ENCODE results near the gene HTR1E. TPM values are rescaled to one million over a fixed set of nuclear protein-coding genes. Genes with fewer than 3 reads are reported as not detected.
"Not testable (repeated sequence)": the region's sequence is repeated elsewhere in the genome, so short reads cannot be mapped to it uniquely, and the experiment has no call there.

Gene HTR1E
- total and polyA plus RNA-seq, 4 experiments from 2014 or later: not detected

- POLR2A ChIA-PET (ENCODE audit: partially characterized antibody): no interaction called here
- Mint-ChIP-seq H3K27me3 (peaks cover 0 to 5% of the 10 kb centered on the region in 2 donors), H3K4me3 (no peak overlapping the region), H3K4me1 (no peaks in the 10 kb centered on the region), H3K9me3 (peaks cover 0 to 3% (median 0%) of the 10 kb centered on the region in 8 donors), H3K27ac (no peak overlapping the region), H3K36me3 (no peaks in the 10 kb centered on the region)
- CTCF ChIA-PET (ENCODE audit: partially characterized antibody): no interaction called here
- no peaks in the 10 kb centered on the region for H3K27me3 ChIP-seq (ENCODE audit: insufficient read depth, low read length)
- H3K27ac ChIP-seq (ENCODE audit: low read depth, low read length): no peak overlapping the region
- DNase-seq: no peak
- H3K36me3 ChIP-seq (ENCODE audit: insufficient read depth, low read length): no peaks in the 10 kb centered on the region
- intact Hi-C loops (cut with micrococcal nuclease): no loop called here
- no peaks in the 10 kb centered on the region for H3K4me1 ChIP-seq (ENCODE audit: insufficient read depth, low read length)
- no peak overlapping the region for H3K4me3 ChIP-seq (ENCODE audit: low read length in 2 of 2)
- no peaks in the 10 kb centered on the region for H3K9me3 ChIP-seq (ENCODE audit: control insufficient read depth in 1 of 2, low read length in 2 of 2)
These were observed 35.8 kb downstream of the HTR1E start for GRCh38 chr6:86973088-86973487.

GRCh38 chr6:86978251-86978650 lies 40.9 kb downstream of the HTR1E start:
- intact Hi-C loops (cut with micrococcal nuclease): no loop called here
- Histone ChIP-seq H3K36me3 (ENCODE audit: insufficient read depth, low read length) (no peaks in the 10 kb centered on the region), H3K27ac (ENCODE audit: low read depth, low read length) (no peak overlapping the region), H3K9me3 (ENCODE audit: control insufficient read depth in 1 of 2, low read length in 2 of 2) (no peaks in the 10 kb centered on the region), H3K27me3 (ENCODE audit: insufficient read depth, low read length) (no peaks in the 10 kb centered on the region), H3K4me1 (ENCODE audit: insufficient read depth, low read length) (no peaks in the 10 kb centered on the region), H3K4me3 (ENCODE audit: low read length in 2 of 2) (no peak overlapping the region)
- ChIA-PET CTCF (ENCODE audit: partially characterized antibody) (no interaction called here), POLR2A (ENCODE audit: partially characterized antibody) (no interaction called here)
- Mint-ChIP-seq H3K27me3 (peaks cover 0 to 6% of the 10 kb centered on the region in 2 donors), H3K9me3 (peaks cover 0 to 3% (median 0%) of the 10 kb centered on the region in 8 donors), H3K27ac (no peak overlapping the region), H3K4me3 (no peak overlapping the region), H3K36me3 (no peaks in the 10 kb centered on the region), H3K4me1 (no peaks in the 10 kb centered on the region)
- no peak for DNase-seq

- Mint-ChIP-seq H3K27ac (no peak overlapping the region), H3K4me1 (no peaks in the 10 kb centered on the region), H3K36me3 (no peaks in the 10 kb centered on the region), H3K4me3 (no peak overlapping the region), H3K9me3 (peaks cover 0 to 10% (median 7%) of the 10 kb centered on the region in 8 donors), H3K27me3 (peaks cover 2 to 3% of the 10 kb centered on the region in 2 donors)
- Histone ChIP-seq H3K36me3 (ENCODE audit: insufficient read depth, low read length) (no peaks in the 10 kb centered on the region), H3K9me3 (ENCODE audit: control insufficient read depth in 1 of 2, low read length in 2 of 2) (no peaks in the 10 kb centered on the region), H3K27me3 (ENCODE audit: insufficient read depth, low read length) (no peaks in the 10 kb centered on the region), H3K27ac (ENCODE audit: low read depth, low read length) (no peak overlapping the region), H3K4me1 (ENCODE audit: insufficient read depth, low read length) (no peaks in the 10 kb centered on the region), H3K4me3 (ENCODE audit: low read length in 2 of 2) (no peak overlapping the region)
- ChIA-PET CTCF (ENCODE audit: partially characterized antibody) (no interaction called here), POLR2A (ENCODE audit: partially characterized antibody) (no interaction called here)
- intact Hi-C loops (cut with micrococcal nuclease): no loop called here
- no peak for DNase-seq
These were observed 64.2 kb downstream of the HTR1E start for GRCh38 chr6:87001494-87001893.

- peaks cover 0 to 10% (median 6%) of the 10 kb centered on the region in 8 donors for H3K9me3 Mint-ChIP-seq
- CTCF ChIA-PET (ENCODE audit: partially characterized antibody); H3K27me3 ChIP-seq (ENCODE audit: insufficient read depth, low read length); H3K27me3 Mint-ChIP-seq; H3K27ac Mint-ChIP-seq; POLR2A ChIA-PET (ENCODE audit: partially characterized antibody); H3K4me3 Mint-ChIP-seq; H3K36me3 Mint-ChIP-seq; H3K4me1 ChIP-seq (ENCODE audit: insufficient read depth, low read length); H3K36me3 ChIP-seq (ENCODE audit: insufficient read depth, low read length); H3K4me3 ChIP-seq (ENCODE audit: low read length in 2 of 2); DNase-seq; H3K4me1 Mint-ChIP-seq; H3K9me3 ChIP-seq (ENCODE audit: control insufficient read depth in 1 of 2, low read length in 2 of 2); intact Hi-C loops (cut with micrococcal nuclease); H3K27ac ChIP-seq (ENCODE audit: low read depth, low read length): not testable (repeated sequence)
These were observed 65.1 kb downstream of the HTR1E start for GRCh38 chr6:87002391-87002790.

- H3K27ac Mint-ChIP-seq; H3K36me3 ChIP-seq (ENCODE audit: insufficient read depth, low read length); H3K27me3 Mint-ChIP-seq; H3K9me3 ChIP-seq (ENCODE audit: control insufficient read depth in 1 of 2, low read length in 2 of 2); H3K4me1 Mint-ChIP-seq; CTCF ChIA-PET (ENCODE audit: partially characterized antibody); H3K4me3 Mint-ChIP-seq; intact Hi-C loops (cut with micrococcal nuclease); POLR2A ChIA-PET (ENCODE audit: partially characterized antibody); H3K36me3 Mint-ChIP-seq; H3K4me3 ChIP-seq (ENCODE audit: low read length in 2 of 2); H3K27ac ChIP-seq (ENCODE audit: low read depth, low read length); DNase-seq; H3K27me3 ChIP-seq (ENCODE audit: insufficient read depth, low read length); H3K4me1 ChIP-seq (ENCODE audit: insufficient read depth, low read length): not testable (repeated sequence)
- peaks cover 0 to 11% (median 8%) of the 10 kb centered on the region in 8 donors for H3K9me3 Mint-ChIP-seq
These were observed 69.2 kb downstream of the HTR1E start for GRCh38 chr6:87006541-87006940.

- DNase-seq; H3K27ac Mint-ChIP-seq; CTCF ChIA-PET (ENCODE audit: partially characterized antibody); H3K4me3 ChIP-seq (ENCODE audit: low read length in 2 of 2); H3K27me3 Mint-ChIP-seq; H3K9me3 ChIP-seq (ENCODE audit: control insufficient read depth in 1 of 2, low read length in 2 of 2); POLR2A ChIA-PET (ENCODE audit: partially characterized antibody); intact Hi-C loops (cut with micrococcal nuclease); H3K4me1 Mint-ChIP-seq; H3K27me3 ChIP-seq (ENCODE audit: insufficient read depth, low read length); H3K4me3 Mint-ChIP-seq; H3K27ac ChIP-seq (ENCODE audit: low read depth, low read length); H3K4me1 ChIP-seq (ENCODE audit: insufficient read depth, low read length); H3K36me3 ChIP-seq (ENCODE audit: insufficient read depth, low read length); H3K36me3 Mint-ChIP-seq: not testable (repeated sequence)
- H3K9me3 Mint-ChIP-seq: peaks cover 0 to 11% (median 5%) of the 10 kb centered on the region in 8 donors
These were observed 72.3 kb downstream of the HTR1E start for GRCh38 chr6:87009581-87009980.

- ChIA-PET CTCF (ENCODE audit: partially characterized antibody) (no interaction called here), POLR2A (ENCODE audit: partially characterized antibody) (no interaction called here)
- H3K36me3 ChIP-seq (ENCODE audit: insufficient read depth, low read length): no peaks in the 10 kb centered on the region
- peaks cover 1 to 3% of the 10 kb centered on the region in 2 donors for H3K27me3 Mint-ChIP-seq
- H3K27ac Mint-ChIP-seq: no peak overlapping the region
- H3K4me1 Mint-ChIP-seq: no peaks in the 10 kb centered on the region
- no peak for DNase-seq
- H3K9me3 Mint-ChIP-seq: peaks cover 0 to 6% (median 4%) of the 10 kb centered on the region in 8 donors
- no peaks in the 10 kb centered on the region for H3K4me1 ChIP-seq (ENCODE audit: insufficient read depth, low read length)
- H3K4me3 ChIP-seq (ENCODE audit: low read length in 2 of 2): no peak overlapping the region
- H3K4me3 Mint-ChIP-seq: no peak overlapping the region
- H3K27me3 ChIP-seq (ENCODE audit: insufficient read depth, low read length): no peaks in the 10 kb centered on the region
- intact Hi-C loops (cut with micrococcal nuclease): no loop called here
- no peak overlapping the region for H3K27ac ChIP-seq (ENCODE audit: low read depth, low read length)
- no peaks in the 10 kb centered on the region for H3K36me3 Mint-ChIP-seq
- H3K9me3 ChIP-seq (ENCODE audit: control insufficient read depth in 1 of 2, low read length in 2 of 2): no peaks in the 10 kb centered on the region
These were observed 74.7 kb downstream of the HTR1E start for GRCh38 chr6:87012035-87012434.

- DNase-seq: no peak
- no peaks in the 10 kb centered on the region for H3K36me3 Mint-ChIP-seq
- ChIA-PET CTCF (ENCODE audit: partially characterized antibody) (no interaction called here), POLR2A (ENCODE audit: partially characterized antibody) (no interaction called here)
- intact Hi-C loops (cut with micrococcal nuclease): no loop called here
- Histone ChIP-seq H3K4me1 (ENCODE audit: insufficient read depth, low read length) (no peaks in the 10 kb centered on the region), H3K36me3 (ENCODE audit: insufficient read depth, low read length) (no peaks in the 10 kb centered on the region), H3K4me3 (ENCODE audit: low read length in 2 of 2) (no peak overlapping the region), H3K9me3 (ENCODE audit: control insufficient read depth in 1 of 2, low read length in 2 of 2) (no peaks in the 10 kb centered on the region), H3K27me3 (ENCODE audit: insufficient read depth, low read length) (no peaks in the 10 kb centered on the region), H3K27ac (ENCODE audit: low read depth, low read length) (no peak overlapping the region)
- no peak overlapping the region for H3K4me3 Mint-ChIP-seq
- no peak overlapping the region for H3K27ac Mint-ChIP-seq
- no peaks in the 10 kb centered on the region for H3K4me1 Mint-ChIP-seq
- H3K27me3 Mint-ChIP-seq: peaks cover 2 to 5% of the 10 kb centered on the region in 2 donors
- peaks cover 0 to 7% (median 4%) of the 10 kb centered on the region in 8 donors for H3K9me3 Mint-ChIP-seq
These were observed 75.4 kb downstream of the HTR1E start for GRCh38 chr6:87012743-87013142.

Measured in CD4-positive, alpha-beta memory T cell (primary cell).